Hippocampal formation (tissue), 2 donors: ENCODE results near the gene BRD3.

ENCODE experiments used
- DNase-seq, 2 donors: peaks; one replicate each; lab custom pipeline; 2025; lab: John Stamatoyannopoulos, UW

The BRD3 gene

GRCh38 chr9:134054891-134055811 lies 12.7 kb downstream of the BRD3 start:
- DNase-seq, result no peak

GRCh38 chr9:134053941-134054761 lies 13.7 kb downstream of the BRD3 start:
- no peak for DNase-seq

- no peak for DNase-seq
These were observed 14.4 kb downstream of the BRD3 start for GRCh38 chr9:134053401-134053871.

- no peak for DNase-seq
These were observed 14.9 kb downstream of the BRD3 start for GRCh38 chr9:134052941-134053340.

GRCh38 chr9:134052491-134052890 lies 15.3 kb downstream of the BRD3 start:
- DNase-seq, result no peak

- no peak for DNase-seq
These were observed 16.5 kb downstream of the BRD3 start for GRCh38 chr9:134051319-134051718.

- DNase-seq, result no peak
These were observed 17.1 kb downstream of the BRD3 start for GRCh38 chr9:134050726-134051125.

- no peak for DNase-seq
These were observed 17.8 kb downstream of the BRD3 start for GRCh38 chr9:134049772-134050588.

- peak in 1 of 2 donors; percentile 15 for DNase-seq
These were observed 18.6 kb downstream of the BRD3 start for GRCh38 chr9:134049236-134049635.

- no peak for DNase-seq
These were observed 19.3 kb downstream of the BRD3 start for GRCh38 chr9:134048582-134048968.

- DNase-seq, result no peak
These were observed 19.8 kb downstream of the BRD3 start for GRCh38 chr9:134047868-134048581.

GRCh38 chr9:134046894-134047681 lies 20.7 kb downstream of the BRD3 start:
- DNase-seq, result no peak

- no peak for DNase-seq
These were observed 21.8 kb downstream of the BRD3 start for GRCh38 chr9:134045841-134046544.

GRCh38 chr9:134044944-134045343 lies 22.9 kb downstream of the BRD3 start:
- DNase-seq, result no peak

- no peak for DNase-seq
These were observed 24.3 kb downstream of the BRD3 start for GRCh38 chr9:134043531-134043988.

GRCh38 chr9:134041649-134041962 lies 26.2 kb downstream of the BRD3 start:
- DNase-seq, result no peak

GRCh38 chr9:134040781-134041648 lies 26.8 kb downstream of the BRD3 start:
- DNase-seq, result no peak

GRCh38 chr9:134040176-134040565 lies 27.7 kb downstream of the BRD3 start:
- no peak for DNase-seq
